CD1c-positive myeloid dendritic cell (primary cell): Measurements from ENCODE around the gene DUOXA1.

ENCODE experiments used
- DNase-seq: peaks from one replicate; pipeline ENCODE4 v3.0.0-alpha.2; 2016; ENCODE audit errors: extremely low spot score

The DUOXA1 gene

DNA sequence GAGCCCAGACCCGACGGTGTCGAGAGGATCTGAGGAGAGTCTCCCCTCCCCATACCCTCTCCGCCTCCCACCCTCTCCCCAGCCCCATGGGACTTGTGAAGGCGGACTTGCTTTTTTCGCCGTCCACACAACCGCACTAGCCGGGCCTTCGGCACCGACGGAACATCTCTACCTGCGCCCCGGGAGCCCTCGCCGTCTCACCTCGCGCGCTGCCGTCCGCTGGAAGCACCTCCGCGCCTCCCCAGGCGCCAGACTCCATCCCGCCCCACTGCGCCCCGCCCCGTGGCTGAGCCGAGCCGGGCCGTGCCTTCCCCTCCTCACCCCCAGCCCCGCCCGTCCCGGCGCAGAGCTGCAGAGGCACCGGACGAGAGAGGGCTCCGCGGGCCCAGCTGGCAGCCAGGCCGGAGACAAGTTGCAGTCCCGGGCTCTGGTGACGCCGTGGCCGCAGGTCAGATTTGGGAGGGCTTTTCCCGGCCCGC, at the start of gene DUOXA1, which contains the start of gene DUOX1:
TSS of gene DUOXA1 (minus strand) at position 229 of the 479 bp plus-strand sequence. CDS start 6,865 bp downstream, outside the sequence.
TSS of gene DUOX1 (plus strand) at position 344 of the 479 bp plus-strand sequence. CDS start 1,973 bp downstream, outside the sequence.
- no peak for DNase-seq

- DNase-seq = no peak
Observed at GRCh38 chr15:45177285-45177684, 47.6 kb upstream of the DUOXA1 start.

- DNase-seq = no peak
Observed at GRCh38 chr15:45174577-45174976, 44.9 kb upstream of the DUOXA1 start.

DNA sequence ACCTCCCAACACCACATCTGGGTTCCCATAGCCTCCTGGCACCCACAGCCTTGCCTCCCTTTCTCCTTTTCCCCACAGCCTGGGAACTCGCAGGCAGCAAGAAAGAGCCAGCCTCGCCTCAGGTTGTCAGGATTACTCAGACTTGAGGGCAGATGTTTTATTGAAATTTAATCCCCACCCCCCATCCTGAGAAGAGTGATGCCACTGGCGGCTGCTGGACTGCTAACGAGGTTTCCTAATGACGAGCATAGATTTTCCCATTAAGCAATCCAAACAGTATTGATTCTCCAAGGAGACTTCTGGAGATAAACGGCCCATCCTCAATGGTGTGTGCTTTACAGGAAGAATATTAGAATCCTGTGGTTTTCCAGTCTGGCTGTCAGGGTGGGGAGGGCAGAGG, 44.4 kb upstream of the DUOXA1 start:
- no peak for DNase-seq

- DNase-seq = no peak
Observed at GRCh38 chr15:45171912-45172311, 42.2 kb upstream of the DUOXA1 start.

DNA sequence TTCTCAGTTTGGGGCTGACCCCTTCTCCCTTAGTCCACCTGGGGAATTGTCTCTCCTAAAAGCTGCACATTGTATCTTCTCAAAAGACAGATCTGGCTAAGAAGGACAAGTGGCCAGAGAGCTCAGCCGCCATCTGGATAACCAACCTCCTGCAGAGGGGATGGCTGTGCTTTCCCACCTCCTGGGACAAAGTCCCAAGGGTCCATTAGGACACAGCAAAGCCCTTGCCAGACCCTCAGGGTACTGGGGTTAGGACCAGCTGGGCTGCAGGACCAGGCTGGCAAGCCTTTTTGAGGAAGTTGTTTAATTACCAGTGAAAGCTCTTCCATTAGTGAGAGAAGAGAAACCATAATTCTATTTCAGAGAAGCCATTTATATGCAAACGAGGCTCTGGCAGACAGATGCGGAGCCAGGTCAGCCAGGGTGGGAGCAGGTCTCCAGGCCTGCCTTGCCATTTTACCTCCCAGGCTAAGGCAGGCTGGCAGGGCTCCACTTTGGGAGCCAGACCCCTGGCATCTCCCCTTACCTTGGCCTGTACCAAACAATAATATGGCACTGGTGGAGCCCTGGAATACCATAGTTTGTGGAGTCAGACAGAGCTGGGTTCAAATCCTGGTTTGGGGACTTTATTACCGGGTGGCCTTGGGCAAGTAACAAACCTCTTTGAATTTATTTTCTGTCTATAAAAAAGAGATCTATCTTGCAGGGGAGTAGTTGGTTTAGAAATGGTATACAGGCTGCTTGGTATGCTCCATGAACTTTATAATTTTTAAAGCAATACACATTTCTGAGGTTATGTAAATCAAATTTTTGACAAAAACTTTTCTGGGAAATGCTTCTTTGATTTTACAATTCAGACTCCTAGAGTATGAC, 40.2 kb upstream of the DUOXA1 start:
- DNase-seq = no peak

DNA sequence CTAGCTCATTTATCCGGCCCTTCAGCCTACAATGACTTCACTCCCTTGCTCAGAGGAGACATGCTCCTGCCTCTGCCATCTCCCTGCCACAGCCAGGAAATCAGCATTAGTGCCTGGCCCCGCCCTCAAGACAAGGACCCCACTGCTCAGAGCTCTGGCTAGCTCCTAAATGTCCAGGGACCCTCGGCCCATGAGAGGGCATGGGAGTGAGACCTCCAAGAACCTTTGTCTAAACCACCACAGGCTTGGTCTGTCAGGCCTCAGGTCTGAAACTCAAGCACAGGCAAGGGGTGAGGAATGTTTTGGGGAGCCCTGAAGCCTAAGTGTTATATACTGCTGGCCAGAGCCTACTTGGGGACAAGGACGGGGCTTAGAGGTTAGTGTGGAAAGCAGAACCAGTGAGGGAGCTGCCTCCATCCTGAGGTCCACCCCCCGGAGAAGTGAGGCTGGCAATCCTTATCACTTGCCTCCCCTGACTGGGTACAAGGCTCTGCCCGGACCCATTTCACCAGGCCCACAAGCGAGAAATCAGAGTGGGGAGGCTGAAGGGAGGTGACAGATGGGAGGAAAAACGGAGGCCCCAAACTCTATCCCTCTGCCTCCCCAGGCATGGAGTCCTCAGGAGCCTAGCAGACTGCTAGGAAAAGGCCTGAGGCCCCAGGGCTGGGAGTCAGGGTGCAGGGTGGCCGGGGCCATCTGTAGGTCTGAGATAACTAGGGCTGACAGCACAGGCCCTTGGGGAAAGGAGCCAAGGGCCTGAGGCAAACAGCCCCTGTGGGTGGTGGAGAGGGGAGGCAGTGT, 39.3 kb upstream of the DUOXA1 start:
- DNase-seq = no peak

DNA sequence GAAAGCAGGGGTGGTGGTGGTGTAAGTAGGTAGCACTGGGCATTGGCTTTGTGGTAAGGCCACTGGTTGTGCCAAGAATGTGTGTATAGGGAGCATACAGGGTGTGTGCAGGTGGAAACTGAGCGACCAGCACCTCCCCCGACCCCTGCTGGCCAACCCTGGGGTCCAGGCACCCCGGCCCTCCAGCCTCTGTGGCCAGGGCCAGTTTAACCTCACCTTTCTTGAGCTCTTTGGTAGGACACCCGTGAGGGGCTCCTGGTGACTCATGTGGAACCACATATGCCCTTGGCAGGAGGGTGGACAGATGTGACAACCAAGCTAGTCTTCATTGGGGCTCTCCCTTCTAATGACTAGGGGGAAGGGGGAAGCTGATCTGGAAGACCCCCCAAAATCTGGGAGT, 38.6 kb upstream of the DUOXA1 start:
- DNase-seq = no peak

DNA sequence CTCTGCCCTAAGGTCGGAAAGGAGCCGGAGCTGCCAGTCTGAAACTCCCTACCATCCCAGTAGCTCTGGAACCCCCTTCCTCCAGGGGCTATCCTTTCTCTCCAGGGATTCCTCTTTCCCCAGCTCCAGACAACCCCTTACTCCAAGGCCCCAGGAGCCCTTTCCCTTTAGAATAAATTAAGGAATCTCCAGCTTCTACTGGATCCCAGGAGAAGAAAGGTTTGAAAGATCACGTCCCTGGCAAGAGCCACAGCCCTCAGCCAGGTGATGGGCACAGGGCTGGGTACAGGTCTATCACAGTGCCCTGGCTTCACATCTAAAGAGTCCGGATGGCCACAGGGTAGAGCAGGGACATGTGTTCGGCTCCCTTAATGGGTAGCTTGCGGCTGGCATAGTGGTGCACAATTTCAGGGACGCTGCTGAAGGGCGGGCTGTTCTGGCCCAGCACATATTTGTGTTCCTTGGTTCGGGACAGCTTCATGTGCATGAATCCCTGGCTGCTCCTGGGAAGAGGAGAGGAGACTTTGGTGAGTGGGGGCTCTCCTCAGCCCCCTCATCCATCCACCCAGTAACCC, 38.0 kb upstream of the DUOXA1 start:
- DNase-seq = no peak

DNA sequence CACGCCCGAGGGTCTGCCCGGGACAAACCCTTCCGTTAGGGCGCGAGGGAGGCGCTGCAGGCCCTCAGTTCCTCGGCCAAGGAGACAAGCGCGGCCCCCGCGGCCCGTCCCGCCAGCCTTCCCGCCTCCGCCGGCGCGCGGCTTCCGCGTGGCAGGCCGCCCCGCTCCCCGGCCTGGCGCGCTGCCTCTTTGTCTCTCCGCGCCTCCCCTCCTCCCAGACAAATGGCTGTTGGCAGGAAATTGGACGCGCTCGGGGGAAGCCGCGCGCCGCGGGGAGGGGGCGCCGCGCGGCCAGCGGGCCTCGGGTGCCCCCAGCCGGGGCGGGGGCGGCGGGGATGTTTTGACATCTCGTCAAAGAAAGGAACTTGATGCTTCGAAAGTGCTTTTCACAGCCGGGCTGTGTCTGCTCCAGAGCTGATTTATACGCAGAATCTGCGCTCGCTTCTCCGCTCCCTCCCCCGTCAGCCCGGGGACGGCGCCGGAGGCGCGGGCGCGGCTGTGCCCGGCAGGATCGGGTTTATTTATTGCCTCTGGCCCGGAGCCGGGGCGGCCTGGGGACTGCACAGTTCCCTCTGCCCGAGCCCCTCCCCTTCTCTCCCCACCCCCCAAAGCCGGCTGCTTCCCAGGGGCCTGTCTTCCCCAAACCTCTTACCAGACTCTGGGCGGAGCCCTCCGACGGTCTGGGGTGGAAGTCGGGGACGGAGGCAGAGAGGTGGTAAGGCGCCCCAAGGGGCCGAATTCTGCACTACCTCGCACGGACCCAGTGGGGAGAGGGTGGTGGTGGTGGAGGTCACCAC, 37.4 kb upstream of the DUOXA1 start:
- DNase-seq = peak; percentile 90

- no peak for DNase-seq
Observed at GRCh38 chr15:45165536-45165935, 35.9 kb upstream of the DUOXA1 start.

- DNase-seq = no peak
Observed at GRCh38 chr15:45164914-45165313, 35.2 kb upstream of the DUOXA1 start.

GRCh38 chr15:45163508-45163856, 33.8 kb upstream of the DUOXA1 start:
- DNase-seq = no peak

- peak; percentile 81 for DNase-seq
Observed at GRCh38 chr15:45162771-45163507, 33.3 kb upstream of the DUOXA1 start.

GRCh38 chr15:45161666-45162065, 32.0 kb upstream of the DUOXA1 start:
- DNase-seq = no peak

DNA sequence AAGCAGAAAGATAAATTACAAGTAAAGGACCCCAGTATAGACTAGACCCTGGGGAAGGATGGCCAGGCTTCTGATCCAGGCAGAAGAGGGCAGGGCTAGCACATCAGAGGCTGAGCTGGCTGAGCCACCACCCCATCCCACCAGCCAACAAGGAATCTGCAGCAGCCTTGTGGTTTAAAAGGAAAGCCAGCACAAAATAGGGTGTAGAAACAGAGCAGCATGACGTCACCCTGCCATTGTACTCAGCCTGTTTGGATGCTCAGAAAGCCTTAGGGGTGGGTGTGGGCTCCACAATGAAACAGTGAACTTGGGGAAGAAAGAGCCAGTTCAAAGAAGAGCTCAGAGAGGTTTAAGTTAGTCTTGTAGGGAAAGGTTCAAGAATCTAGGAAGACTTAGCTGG, 28.3 kb upstream of the DUOXA1 start:
- DNase-seq = peak; percentile 75

- peak; percentile 79 for DNase-seq
Observed at GRCh38 chr15:45156744-45157455, 27.2 kb upstream of the DUOXA1 start.

DNA sequence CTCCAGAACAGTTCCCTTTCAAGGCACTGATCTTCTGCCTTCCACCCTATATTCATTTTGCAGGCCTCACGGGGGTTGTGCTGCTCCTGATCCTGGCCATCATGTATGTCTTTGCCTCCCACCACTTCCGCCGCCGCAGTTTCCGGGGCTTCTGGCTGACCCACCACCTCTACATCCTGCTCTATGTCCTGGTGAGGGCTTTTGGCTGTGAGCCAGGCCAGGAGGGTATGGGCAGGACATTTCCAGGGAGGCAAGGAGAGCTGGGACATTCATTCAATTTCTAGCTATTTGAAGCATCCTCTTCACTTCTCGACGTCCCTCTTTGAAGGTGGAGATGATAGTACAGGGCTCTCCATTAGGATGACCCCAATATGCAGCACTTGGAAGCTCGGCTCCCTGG, 26.1 kb upstream of the DUOXA1 start:
- no peak for DNase-seq

DNA sequence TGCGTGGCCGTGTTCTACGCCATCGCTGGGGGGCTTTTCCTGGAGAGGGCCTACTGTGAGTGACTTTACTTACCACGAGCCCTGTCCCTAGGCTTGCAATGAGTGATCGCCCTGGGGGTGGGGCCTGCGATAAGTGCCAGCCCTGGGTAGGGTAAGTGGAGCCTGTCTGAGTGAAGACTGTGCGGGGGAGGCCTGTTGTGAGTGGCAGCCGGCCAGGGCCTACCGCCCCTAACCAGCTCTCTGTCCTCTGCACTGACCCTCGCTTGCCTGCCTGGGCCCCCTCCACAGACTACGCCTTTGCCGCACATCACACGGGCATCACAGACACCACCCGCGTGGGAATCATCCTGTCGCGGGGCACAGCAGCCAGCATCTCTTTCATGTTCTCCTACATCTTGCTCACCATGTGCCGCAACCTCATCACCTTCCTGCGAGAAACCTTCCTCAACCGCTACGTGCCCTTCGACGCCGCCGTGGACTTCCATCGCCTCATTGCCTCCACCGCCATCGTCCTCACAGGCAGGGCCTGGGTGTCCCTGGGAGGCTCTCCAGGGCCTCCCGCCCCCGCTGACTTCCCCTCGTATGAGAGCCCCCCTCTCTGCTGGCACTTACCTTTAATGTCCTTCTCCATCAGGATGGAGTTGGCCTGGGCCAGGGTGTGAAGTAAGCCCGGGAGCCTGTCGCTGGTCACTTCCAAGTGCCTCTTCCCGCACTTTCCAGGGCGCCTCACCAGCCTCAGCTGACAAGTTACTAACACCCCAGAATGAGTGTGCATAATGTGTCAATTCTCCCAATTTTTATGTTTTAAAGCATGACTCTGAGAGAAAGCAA, 22.5 kb upstream of the DUOXA1 start:
- no peak for DNase-seq
